Measurements from ENCODE around the gene SSH2.
A peak's percentile ranks its signal among the peaks of the same experiment; 100 is the strongest.
"Not testable (repeated sequence)": the region's sequence is repeated elsewhere in the genome, so short reads cannot be mapped to it uniquely, and the experiment has no call there.

Gene SSH2

GRCh38 chr17:29949696-29950095, 19.7 kb upstream of the SSH2 start:
- no peaks in the 10 kb centered on the region for H3K27me3 Mint-ChIP-seq
- ATAC-seq (replicated peaks; ENCODE audit: extremely low read depth, poor library complexity, severe bottlenecking) (no peak), DNase-seq (ENCODE audit: low spot score in 2 of 2) (no peak)
- H3K27ac Mint-ChIP-seq (ENCODE audit: low read depth): no peak overlapping the region
- H3K4me3 Mint-ChIP-seq: no peak overlapping the region
- no peaks in the 10 kb centered on the region for H3K4me1 Mint-ChIP-seq
- H3K9me3 Mint-ChIP-seq: no peaks in the 10 kb centered on the region
- no peaks in the 10 kb centered on the region for H3K36me3 Mint-ChIP-seq (ENCODE audit: insufficient read depth)

GRCh38 chr17:29948448-29949215, 18.6 kb upstream of the SSH2 start:
- DNase-seq (ENCODE audit: low spot score in 2 of 2) (no peak), ATAC-seq (replicated peaks; ENCODE audit: extremely low read depth, poor library complexity, severe bottlenecking) (no peak)
- H3K27ac Mint-ChIP-seq (ENCODE audit: low read depth): no peak overlapping the region

GRCh38 chr17:29945281-29945680, 15.3 kb upstream of the SSH2 start:
- no peak for ATAC-seq (replicated peaks; ENCODE audit: extremely low read depth, poor library complexity, severe bottlenecking)
- no peaks in the 10 kb centered on the region for H3K4me1 Mint-ChIP-seq
- no peaks in the 10 kb centered on the region for H3K27me3 Mint-ChIP-seq
- H3K9me3 Mint-ChIP-seq: no peaks in the 10 kb centered on the region
- DNase-seq (ENCODE audit: low spot score in 2 of 2): no peak
- H3K27ac Mint-ChIP-seq (ENCODE audit: low read depth): no peak overlapping the region
- no peak overlapping the region for H3K4me3 Mint-ChIP-seq
- no peaks in the 10 kb centered on the region for H3K36me3 Mint-ChIP-seq (ENCODE audit: insufficient read depth)

More at GRCh38 chr17:29948448-29949215, 18.6 kb upstream of the SSH2 start:
- no peaks in the 10 kb centered on the region for H3K36me3 Mint-ChIP-seq (ENCODE audit: insufficient read depth)
- no peak overlapping the region for H3K4me3 Mint-ChIP-seq
- H3K4me1 Mint-ChIP-seq: no peaks in the 10 kb centered on the region
- no peaks in the 10 kb centered on the region for H3K27me3 Mint-ChIP-seq
- no peaks in the 10 kb centered on the region for H3K9me3 Mint-ChIP-seq

GRCh38 chr17:29941334-29941733, 11.3 kb upstream of the SSH2 start, which contains the start of gene EFCAB5:
EFCAB5 (plus strand) TSS chr17:29941634; CDS start chr17:29941797, 163 bp downstream.
- Mint-ChIP-seq H3K27me3 (no peaks in the 10 kb centered on the region), H3K27ac (ENCODE audit: low read depth) (no peak within 1 kb of the TSS), H3K9me3 (no peaks in the 10 kb centered on the region), H3K4me1 (no peaks in the 10 kb centered on the region), H3K36me3 (ENCODE audit: insufficient read depth) (no peaks in the 10 kb centered on the region), H3K4me3 (no peak within 1 kb of the TSS)
- DNase-seq (ENCODE audit: low spot score in 2 of 2) (no peak), ATAC-seq (replicated peaks; ENCODE audit: extremely low read depth, poor library complexity, severe bottlenecking) (no peak)

- ATAC-seq (replicated peaks; ENCODE audit: extremely low read depth, poor library complexity, severe bottlenecking) (no peak), DNase-seq (ENCODE audit: low spot score in 2 of 2) (no peak)
- no peak overlapping the region for H3K27ac Mint-ChIP-seq (ENCODE audit: low read depth)
- no peaks in the 10 kb centered on the region for H3K36me3 Mint-ChIP-seq (ENCODE audit: insufficient read depth)
- H3K27me3 Mint-ChIP-seq: no peaks in the 10 kb centered on the region
- H3K9me3 Mint-ChIP-seq: no peaks in the 10 kb centered on the region
- H3K4me1 Mint-ChIP-seq: no peaks in the 10 kb centered on the region
- no peak overlapping the region for H3K4me3 Mint-ChIP-seq
Measured at GRCh38 chr17:29936724-29937123, 6.7 kb upstream of the SSH2 start.

- not testable (repeated sequence) for DNase-seq (ENCODE audit: low spot score in 2 of 2); H3K27me3 Mint-ChIP-seq; H3K4me1 Mint-ChIP-seq; H3K27ac Mint-ChIP-seq (ENCODE audit: low read depth); H3K36me3 Mint-ChIP-seq (ENCODE audit: insufficient read depth); ATAC-seq (replicated peaks; ENCODE audit: extremely low read depth, poor library complexity, severe bottlenecking); H3K9me3 Mint-ChIP-seq; H3K4me3 Mint-ChIP-seq
Measured at GRCh38 chr17:29935909-29936308, 5.9 kb upstream of the SSH2 start.

- Mint-ChIP-seq H3K9me3 (no peaks in the 10 kb centered on the region), H3K27ac (ENCODE audit: low read depth) (no peak overlapping the region), H3K36me3 (ENCODE audit: insufficient read depth) (peaks cover 8% of the 10 kb centered on the region), H3K4me3 (no peak overlapping the region), H3K4me1 (peaks cover 10% of the 10 kb centered on the region), H3K27me3 (no peaks in the 10 kb centered on the region)
- ATAC-seq (replicated peaks; ENCODE audit: extremely low read depth, poor library complexity, severe bottlenecking) (no peak), DNase-seq (ENCODE audit: low spot score in 2 of 2) (no peak)
Measured at GRCh38 chr17:29933379-29933778, 3.4 kb upstream of the SSH2 start.

- Mint-ChIP-seq H3K4me1 (peaks cover 26% of the 10 kb centered on the region), H3K27ac (ENCODE audit: low read depth) (no peak overlapping the region), H3K4me3 (no peak overlapping the region), H3K9me3 (no peaks in the 10 kb centered on the region), H3K36me3 (ENCODE audit: insufficient read depth) (peaks cover 8% of the 10 kb centered on the region), H3K27me3 (no peaks in the 10 kb centered on the region)
- ATAC-seq (replicated peaks; ENCODE audit: extremely low read depth, poor library complexity, severe bottlenecking): peak; percentile 76
- peak; percentile 33 to 67 for DNase-seq (ENCODE audit: low spot score in 2 of 2)
Measured at GRCh38 chr17:29931231-29931932, 1.4 kb upstream of the SSH2 start.

GRCh38 chr17:29930409-29931010, 482 bp upstream of the SSH2 start:
- Mint-ChIP-seq H3K4me3 (no peak overlapping the region), H3K36me3 (ENCODE audit: insufficient read depth) (peaks cover 8% of the 10 kb centered on the region), H3K27ac (ENCODE audit: low read depth) (no peak overlapping the region), H3K4me1 (peaks cover 27% of the 10 kb centered on the region), H3K27me3 (no peaks in the 10 kb centered on the region), H3K9me3 (no peaks in the 10 kb centered on the region)
- peak; percentile 30 for ATAC-seq (replicated peaks; ENCODE audit: extremely low read depth, poor library complexity, severe bottlenecking)
- no peak for DNase-seq (ENCODE audit: low spot score in 2 of 2)

GRCh38 chr17:29929006-29929532, 959 bp downstream of the SSH2 start:
- Mint-ChIP-seq H3K27me3 (no peaks in the 10 kb centered on the region), H3K4me1 (peaks cover 27% of the 10 kb centered on the region)

GRCh38 chr17:29927546-29927945, 2.5 kb downstream of the SSH2 start:
- ATAC-seq (replicated peaks; ENCODE audit: extremely low read depth, poor library complexity, severe bottlenecking) (no peak), DNase-seq (ENCODE audit: low spot score in 2 of 2) (no peak)
- H3K27me3 Mint-ChIP-seq: no peaks in the 10 kb centered on the region
- peaks cover 27% of the 10 kb centered on the region for H3K4me1 Mint-ChIP-seq
- no peak overlapping the region for H3K27ac Mint-ChIP-seq (ENCODE audit: low read depth)
- H3K4me3 Mint-ChIP-seq: no peak overlapping the region
- H3K36me3 Mint-ChIP-seq (ENCODE audit: insufficient read depth): peaks cover 8% of the 10 kb centered on the region
- no peaks in the 10 kb centered on the region for H3K9me3 Mint-ChIP-seq

More at GRCh38 chr17:29929006-29929532, 959 bp downstream of the SSH2 start:
- Mint-ChIP-seq H3K36me3 (ENCODE audit: insufficient read depth) (peaks cover 8% of the 10 kb centered on the region), H3K4me3 (no peak overlapping the region), H3K9me3 (no peaks in the 10 kb centered on the region), H3K27ac (ENCODE audit: low read depth) (no peak overlapping the region)
- ATAC-seq (replicated peaks; ENCODE audit: extremely low read depth, poor library complexity, severe bottlenecking): no peak
- DNase-seq (ENCODE audit: low spot score in 2 of 2): no peak

GRCh38 chr17:29924786-29925185, 5.2 kb downstream of the SSH2 start:
- ATAC-seq (replicated peaks; ENCODE audit: extremely low read depth, poor library complexity, severe bottlenecking) (no peak), DNase-seq (ENCODE audit: low spot score in 2 of 2) (no peak)
- Mint-ChIP-seq H3K4me3 (no peak overlapping the region), H3K36me3 (ENCODE audit: insufficient read depth) (peaks cover 3% of the 10 kb centered on the region), H3K27ac (ENCODE audit: low read depth) (no peak overlapping the region), H3K4me1 (peaks cover 33% of the 10 kb centered on the region), H3K9me3 (no peaks in the 10 kb centered on the region), H3K27me3 (no peaks in the 10 kb centered on the region)
